GM13977 (cell line): ENCODE measurements around the gene UQCC5.

Experiments
- DNase-seq: peaks from one replicate; pipeline ENCODE4 v3.0.0; 2012; ENCODE audit warnings: low spot score
- in situ Hi-C: fragments of 300-500 bp; cut with MboI; formaldehyde crosslinking; loops from one replicate; pipeline ENCODE4 v1.12.0; 2022; ENCODE audit warnings: low sequenced_read_pairs, low pct_unique_long_range_greater_than_20kb, mixed read lengths, inconsistent platforms; ENCODE audit not compliant: unreplicated experiment
- TF ChIP-seq, protein P1 (sequence below): IDR thresholded peaks from 2 replicates; pipeline ENCODE4 v1.5.1; 2012; ENCODE audit warnings: mild to moderate bottlenecking, control low read depth; ENCODE audit not compliant: insufficient read depth; ENCODE audit errors: extremely low read depth, missing control alignments

Gene UQCC5

DNA sequence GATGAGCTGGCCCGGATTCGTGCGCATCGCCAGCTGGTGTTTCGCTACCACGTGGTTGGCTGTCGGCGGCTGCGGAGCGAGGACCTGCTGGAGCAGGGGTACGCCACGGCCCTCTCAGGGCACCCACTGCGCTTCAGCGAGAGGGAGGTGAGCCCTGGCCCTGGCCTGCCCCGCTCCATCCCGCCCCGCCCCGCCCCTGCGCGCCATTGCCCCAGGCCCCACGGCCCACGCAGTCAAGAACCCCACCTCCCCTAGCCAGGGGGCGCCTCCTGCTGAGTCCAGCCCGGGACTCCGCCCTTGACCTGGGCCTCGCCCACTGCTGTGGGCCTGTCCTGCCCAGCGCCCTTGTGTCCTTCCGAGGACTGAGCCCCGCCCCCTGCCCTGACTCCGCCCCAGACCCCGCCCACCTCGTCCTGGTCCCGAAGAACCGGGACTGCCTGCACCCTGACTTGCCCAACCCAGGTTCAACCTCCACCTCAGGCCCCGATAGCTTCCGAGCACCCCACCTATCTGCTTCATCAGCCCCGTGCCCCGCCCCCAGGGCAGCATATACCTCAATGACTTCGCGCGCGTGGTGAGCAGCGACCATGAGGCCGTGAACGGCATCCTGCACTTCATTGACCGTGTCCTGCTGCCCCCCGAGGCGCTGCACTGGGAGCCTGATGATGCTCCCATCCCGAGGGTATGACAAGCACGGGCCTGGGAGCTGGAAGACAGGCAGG is 17.5 kb upstream of the UQCC5 start:
- in situ Hi-C loops: no loop called here

DNA sequence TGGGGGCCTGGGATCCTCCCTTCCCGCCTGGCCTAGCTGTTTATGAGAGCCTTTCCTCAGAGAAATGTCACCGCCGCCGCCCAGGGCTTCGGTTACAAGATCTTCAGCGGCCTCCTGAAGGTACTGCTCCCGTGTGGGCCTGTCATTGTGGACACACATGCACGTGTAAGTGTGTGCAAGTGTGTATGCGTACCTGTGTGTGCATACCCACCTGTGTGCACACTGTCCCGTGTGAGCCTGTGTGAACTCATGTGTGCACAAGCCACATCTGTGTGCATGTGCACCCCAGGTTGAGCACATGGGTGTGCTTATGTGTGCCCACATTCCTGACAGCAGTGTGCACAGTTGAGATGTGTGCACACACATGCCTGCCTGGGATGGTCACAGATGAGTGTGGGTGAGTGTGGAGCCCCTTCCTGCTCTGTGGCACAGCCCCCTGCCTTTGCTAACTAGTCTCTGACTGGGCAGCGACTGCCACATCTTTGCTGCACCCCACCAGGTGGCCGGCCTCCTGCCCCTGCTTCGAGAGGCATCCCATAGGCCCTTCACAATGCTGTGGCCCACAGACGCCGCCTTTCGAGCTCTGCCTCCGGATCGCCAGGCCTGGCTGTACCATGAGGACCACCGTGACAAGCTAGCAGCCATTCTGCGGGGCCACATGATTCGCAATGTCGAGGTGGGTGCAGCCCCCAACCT is 16.8 kb upstream of the UQCC5 start:
- TF ChIP-seq, protein P1, sequence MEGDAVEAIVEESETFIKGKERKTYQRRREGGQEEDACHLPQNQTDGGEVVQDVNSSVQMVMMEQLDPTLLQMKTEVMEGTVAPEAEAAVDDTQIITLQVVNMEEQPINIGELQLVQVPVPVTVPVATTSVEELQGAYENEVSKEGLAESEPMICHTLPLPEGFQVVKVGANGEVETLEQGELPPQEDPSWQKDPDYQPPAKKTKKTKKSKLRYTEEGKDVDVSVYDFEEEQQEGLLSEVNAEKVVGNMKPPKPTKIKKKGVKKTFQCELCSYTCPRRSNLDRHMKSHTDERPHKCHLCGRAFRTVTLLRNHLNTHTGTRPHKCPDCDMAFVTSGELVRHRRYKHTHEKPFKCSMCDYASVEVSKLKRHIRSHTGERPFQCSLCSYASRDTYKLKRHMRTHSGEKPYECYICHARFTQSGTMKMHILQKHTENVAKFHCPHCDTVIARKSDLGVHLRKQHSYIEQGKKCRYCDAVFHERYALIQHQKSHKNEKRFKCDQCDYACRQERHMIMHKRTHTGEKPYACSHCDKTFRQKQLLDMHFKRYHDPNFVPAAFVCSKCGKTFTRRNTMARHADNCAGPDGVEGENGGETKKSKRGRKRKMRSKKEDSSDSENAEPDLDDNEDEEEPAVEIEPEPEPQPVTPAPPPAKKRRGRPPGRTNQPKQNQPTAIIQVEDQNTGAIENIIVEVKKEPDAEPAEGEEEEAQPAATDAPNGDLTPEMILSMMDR: no peak
- in situ Hi-C loops: no loop called here
- no peak for DNase-seq

More for the DNA sequence above, 17.5 kb upstream of the UQCC5 start:
- TF ChIP-seq, protein P1: no peak
- no peak for DNase-seq

DNA sequence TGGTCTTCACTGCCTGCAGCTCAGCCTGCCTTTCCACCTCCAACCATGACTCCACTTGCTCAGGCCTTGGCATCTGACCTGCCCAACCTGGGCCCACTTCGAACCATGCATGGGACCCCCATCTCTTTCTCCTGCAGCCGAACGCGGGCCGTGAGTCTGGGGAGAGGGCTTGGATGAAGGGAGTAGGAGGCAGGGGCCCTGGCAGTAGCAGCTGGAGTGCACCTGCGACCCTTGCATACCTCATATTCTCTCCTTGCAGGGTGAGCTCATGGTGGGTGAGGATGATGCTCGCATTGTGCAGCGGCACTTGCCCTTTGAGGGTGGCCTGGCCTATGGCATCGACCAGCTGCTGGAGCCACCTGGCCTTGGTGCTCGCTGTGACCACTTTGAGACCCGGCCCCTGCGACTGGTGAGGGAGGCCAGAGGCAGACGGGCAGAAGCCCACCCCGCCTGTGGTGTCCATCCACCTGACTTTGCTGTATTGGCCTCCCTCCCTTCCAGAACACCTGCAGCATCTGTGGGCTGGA is 16.2 kb upstream of the UQCC5 start:
- TF ChIP-seq, protein P1: no peak
- in situ Hi-C loops: no loop called here
- DNase-seq: no peak

DNA sequence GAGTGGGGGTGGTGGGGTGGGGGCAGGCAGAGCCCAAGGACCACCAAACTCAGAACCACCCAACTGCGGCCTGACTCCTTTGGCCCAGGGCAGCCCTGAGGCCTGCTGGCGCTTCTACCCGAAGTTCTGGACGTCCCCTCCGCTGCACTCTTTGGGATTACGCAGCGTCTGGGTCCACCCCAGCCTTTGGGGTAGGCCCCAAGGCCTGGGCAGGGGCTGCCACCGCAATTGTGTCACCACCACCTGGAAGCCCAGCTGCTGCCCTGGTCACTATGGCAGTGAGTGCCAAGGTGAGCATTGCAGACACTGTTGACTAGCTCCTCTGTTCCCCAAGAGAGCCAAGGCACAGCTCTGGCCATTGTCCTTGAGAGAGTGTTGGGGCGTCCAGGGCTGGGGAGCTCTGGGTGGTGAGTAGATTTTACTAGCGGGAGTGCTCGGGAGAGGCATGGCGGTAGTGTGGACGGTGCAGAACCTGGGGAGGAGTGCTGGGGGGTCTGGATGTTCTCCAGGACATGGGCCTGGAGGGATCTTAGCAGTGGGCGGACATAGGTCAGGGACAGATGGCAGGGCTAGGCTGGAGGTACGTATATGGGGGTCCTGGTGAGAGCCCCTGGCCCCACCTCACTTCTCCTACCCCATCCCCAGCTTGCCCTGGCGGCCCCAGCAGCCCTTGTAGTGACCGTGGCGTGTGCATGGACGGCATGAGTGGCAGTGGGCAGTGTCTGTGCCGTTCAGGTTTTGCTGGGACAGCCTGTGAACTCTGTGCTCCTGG is 15.5 kb upstream of the UQCC5 start:
- in situ Hi-C loops: no loop called here
- DNase-seq: no peak
- TF ChIP-seq, protein P1: no peak

DNA sequence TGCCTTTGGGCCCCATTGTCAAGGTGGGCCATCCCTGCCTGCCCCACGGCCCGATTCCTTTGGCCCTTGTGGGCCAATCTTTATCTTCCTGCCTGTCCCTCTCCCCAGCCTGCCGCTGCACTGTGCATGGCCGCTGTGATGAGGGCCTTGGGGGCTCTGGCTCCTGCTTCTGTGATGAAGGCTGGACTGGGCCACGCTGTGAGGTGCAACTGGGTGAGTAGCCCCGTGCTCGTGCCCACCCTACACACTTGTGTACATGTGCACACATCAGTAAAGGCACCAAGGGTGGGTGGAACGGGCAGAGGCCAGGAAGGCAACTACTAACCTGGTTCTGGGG is 14.9 kb upstream of the UQCC5 start:
- no peak for DNase-seq
- TF ChIP-seq, protein P1: no peak
- in situ Hi-C loops: no loop called here

DNA sequence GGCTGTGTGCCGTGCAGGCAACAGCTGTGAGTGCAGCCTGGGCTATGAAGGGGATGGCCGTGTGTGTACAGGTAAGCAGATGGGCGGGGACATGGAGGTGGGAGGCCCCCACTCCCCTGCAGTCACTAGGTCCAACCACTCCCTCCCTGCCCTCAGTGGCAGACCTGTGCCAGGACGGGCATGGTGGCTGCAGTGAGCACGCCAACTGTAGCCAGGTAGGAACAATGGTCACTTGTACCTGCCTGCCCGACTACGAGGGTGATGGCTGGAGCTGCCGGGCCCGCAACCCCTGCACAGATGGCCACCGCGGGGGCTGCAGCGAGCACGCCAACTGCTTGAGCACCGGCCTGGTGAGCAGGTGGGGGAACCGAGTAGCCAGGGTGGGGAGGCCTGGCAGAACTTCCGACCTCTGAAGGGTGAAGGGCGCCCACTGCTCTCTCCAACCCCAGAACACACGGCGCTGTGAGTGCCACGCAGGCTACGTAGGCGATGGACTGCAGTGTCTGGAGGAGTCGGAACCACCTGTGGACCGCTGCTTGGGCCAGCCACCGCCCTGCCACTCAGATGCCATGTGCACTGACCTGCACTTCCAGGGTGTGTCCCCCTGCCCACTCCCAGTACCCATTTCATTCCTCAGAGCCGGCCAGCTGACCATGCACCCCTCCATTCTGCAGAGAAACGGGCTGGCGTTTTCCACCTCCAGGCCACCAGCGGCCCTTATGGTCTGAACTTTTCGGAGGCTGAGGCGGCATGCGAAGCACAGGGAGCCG is 14.3 kb upstream of the UQCC5 start:
- in situ Hi-C loops: no loop called here
- DNase-seq: no peak
- TF ChIP-seq, protein P1: no peak
